Measurements from ENCODE around the gene RELN.

DNA sequence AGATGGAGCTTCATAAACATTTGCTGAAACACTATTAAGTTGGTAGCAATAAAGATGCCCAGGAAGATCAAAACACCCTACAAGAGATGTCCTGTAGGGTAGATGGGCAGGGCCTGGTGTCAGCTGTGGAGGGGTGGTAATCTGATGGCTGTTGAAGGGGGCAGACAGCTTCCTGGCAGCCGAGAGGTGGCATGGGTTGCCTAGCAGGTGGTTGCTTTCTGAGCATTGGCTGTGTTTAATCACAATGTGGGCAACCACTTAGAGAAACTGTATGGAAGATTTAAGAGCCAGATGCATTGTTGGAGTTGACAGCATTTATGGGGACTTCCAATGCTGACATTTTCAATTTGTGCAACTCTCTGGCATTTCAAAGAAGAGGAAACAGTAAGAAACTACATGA is 463.5 kb downstream of the RELN start:
- TF ChIP-seq, protein P1, sequence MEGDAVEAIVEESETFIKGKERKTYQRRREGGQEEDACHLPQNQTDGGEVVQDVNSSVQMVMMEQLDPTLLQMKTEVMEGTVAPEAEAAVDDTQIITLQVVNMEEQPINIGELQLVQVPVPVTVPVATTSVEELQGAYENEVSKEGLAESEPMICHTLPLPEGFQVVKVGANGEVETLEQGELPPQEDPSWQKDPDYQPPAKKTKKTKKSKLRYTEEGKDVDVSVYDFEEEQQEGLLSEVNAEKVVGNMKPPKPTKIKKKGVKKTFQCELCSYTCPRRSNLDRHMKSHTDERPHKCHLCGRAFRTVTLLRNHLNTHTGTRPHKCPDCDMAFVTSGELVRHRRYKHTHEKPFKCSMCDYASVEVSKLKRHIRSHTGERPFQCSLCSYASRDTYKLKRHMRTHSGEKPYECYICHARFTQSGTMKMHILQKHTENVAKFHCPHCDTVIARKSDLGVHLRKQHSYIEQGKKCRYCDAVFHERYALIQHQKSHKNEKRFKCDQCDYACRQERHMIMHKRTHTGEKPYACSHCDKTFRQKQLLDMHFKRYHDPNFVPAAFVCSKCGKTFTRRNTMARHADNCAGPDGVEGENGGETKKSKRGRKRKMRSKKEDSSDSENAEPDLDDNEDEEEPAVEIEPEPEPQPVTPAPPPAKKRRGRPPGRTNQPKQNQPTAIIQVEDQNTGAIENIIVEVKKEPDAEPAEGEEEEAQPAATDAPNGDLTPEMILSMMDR (IDR thresholded peaks at IDR 0.05) = no peak
- TF ChIP-seq EZH2 (IDR thresholded peaks at IDR 0.05; ENCODE audit: borderline replicate concordance, insufficient read depth, low read depth, low read length, poor library complexity, severe bottlenecking) = no peak

All from B cell (primary cell).